Measurements from ENCODE around the gene ABLIM1. TPM values are rescaled to one million over a fixed set of nuclear protein-coding genes. Genes with fewer than 3 reads are reported as not detected.

The ABLIM1 gene
- total and polyA plus RNA-seq, 10 donors, result 11.0 to 59.4 (median 38.7) TPM

DNA sequence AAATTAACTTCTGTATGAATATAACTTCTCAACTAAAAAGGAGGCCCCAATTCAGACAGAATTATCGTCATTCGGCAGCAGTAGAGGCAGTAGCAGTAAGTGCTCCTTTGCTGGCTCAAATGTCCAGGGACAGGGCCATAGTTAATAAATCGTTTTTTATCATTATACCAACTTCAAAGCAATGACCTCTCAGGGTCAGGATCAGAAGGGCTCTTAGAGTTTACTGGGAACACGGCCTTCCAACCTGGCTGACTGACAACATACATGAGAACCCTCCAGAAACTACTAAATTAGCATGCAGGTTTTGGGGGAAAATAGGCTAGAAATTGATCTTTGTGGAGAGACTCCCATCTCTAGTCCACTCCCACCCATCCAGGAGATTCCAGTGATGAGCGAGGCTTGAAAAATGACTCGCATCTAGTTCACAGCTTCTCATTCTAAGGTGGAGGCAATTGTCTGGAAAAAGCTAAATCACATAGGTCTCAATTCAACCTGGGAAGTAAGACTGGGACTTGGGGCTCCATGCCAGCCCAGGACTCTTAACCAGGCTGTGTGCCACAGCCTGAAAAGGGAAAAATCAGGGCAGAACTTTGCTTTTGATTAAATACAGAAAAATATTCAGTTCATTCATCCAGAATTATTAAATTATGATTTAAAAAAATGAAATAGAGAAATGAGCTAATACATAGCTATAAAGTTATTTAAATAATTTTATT, 84.6 kb downstream of the ABLIM1 start:
- TF ChIP-seq POLR2AphosphoS5 (IDR thresholded peaks at IDR 0.05), result no peak
- no peak for TF ChIP-seq POLR2A (IDR thresholded peaks at IDR 0.05)
- TF ChIP-seq CTCF (IDR thresholded peaks at IDR 0.05 in 8 of 11, conservative IDR thresholded peaks at IDR 0.05 in 3 of 11), result no peak
- no peaks in the 10 kb centered on the region for H3K36me3 ChIP-seq
- 84 to 94% (median 87%) methylated on average over 6 of the region's 6 CpGs for WGBS, 5 donors
- DNase-seq, result no peak
- H3K27me3 ChIP-seq (replicated peaks in 1 of 7), result no peaks in the 10 kb centered on the region
- intact Hi-C loops (cut with DNase I; ENCODE audit: low total_unique reads), result no loop called here
- no peaks in the 10 kb centered on the region for H3K4me1 ChIP-seq
- H3K9me3 ChIP-seq, result no peaks in the 10 kb centered on the region
- H3K27ac ChIP-seq, result no peak overlapping the region
- H3K4me3 ChIP-seq, result no peak overlapping the region

GRCh38 chr10:114571316-114571999, 86.6 kb downstream of the ABLIM1 start:
- H3K4me3 ChIP-seq, result no peak overlapping the region
- WGBS, 5 donors, result 91 to 97% (median 95%) methylated on average over 12 of the region's 12 CpGs
- H3K9me3 ChIP-seq, result no peaks in the 10 kb centered on the region
- TF ChIP-seq POLR2AphosphoS5 (IDR thresholded peaks at IDR 0.05) (no peak), POLR2A (IDR thresholded peaks at IDR 0.05) (no peak), CTCF (IDR thresholded peaks at IDR 0.05 in 8 of 11, conservative IDR thresholded peaks at IDR 0.05 in 3 of 11) (no peak)
- no peaks in the 10 kb centered on the region for H3K4me1 ChIP-seq
- H3K27ac ChIP-seq, result no peak overlapping the region
- no peaks in the 10 kb centered on the region for H3K27me3 ChIP-seq (replicated peaks in 1 of 7)
- intact Hi-C loops (cut with DNase I; ENCODE audit: low total_unique reads), result no loop called here
- no peak for DNase-seq
- H3K36me3 ChIP-seq, result no peaks in the 10 kb centered on the region

DNA sequence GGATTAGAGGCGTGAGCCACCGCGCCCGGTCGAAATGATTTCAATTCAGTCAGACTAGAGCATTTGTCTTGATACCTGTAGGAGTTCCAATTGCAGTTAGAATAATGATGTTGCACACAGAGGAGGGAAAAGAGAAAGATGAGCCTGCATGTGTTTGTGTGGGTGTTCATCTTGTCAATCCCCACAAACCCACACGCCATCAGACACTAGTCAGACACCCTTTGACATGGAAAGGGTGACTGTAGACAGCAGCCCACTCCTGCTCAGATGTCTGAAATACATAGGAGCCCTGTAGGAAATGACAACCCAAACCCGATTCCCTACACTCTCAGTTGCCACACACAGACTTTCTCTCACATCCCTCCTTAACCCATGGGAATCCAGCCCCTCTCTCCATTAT, 92.0 kb downstream of the ABLIM1 start:
- H3K4me3 ChIP-seq, result no peak overlapping the region
- WGBS, 5 donors, result 91 to 96% (median 94%) methylated on average over 7 of the region's 7 CpGs
- intact Hi-C loops (cut with DNase I; ENCODE audit: low total_unique reads), result no loop called here
- no peak for DNase-seq
- H3K27ac ChIP-seq, result no peak overlapping the region
- TF ChIP-seq POLR2A (IDR thresholded peaks at IDR 0.05), result no peak
- TF ChIP-seq POLR2AphosphoS5 (IDR thresholded peaks at IDR 0.05), result no peak
- TF ChIP-seq CTCF (IDR thresholded peaks at IDR 0.05 in 8 of 11, conservative IDR thresholded peaks at IDR 0.05 in 3 of 11), result no peak
- no peaks in the 10 kb centered on the region for H3K27me3 ChIP-seq (replicated peaks in 1 of 7)
- H3K9me3 ChIP-seq, result no peaks in the 10 kb centered on the region
- no peaks in the 10 kb centered on the region for H3K36me3 ChIP-seq
- H3K4me1 ChIP-seq, result no peaks in the 10 kb centered on the region

GRCh38 chr10:114565066-114565465, 93.0 kb downstream of the ABLIM1 start:
- Histone ChIP-seq H3K4me1 (no peaks in the 10 kb centered on the region), H3K27me3 (replicated peaks in 1 of 7) (no peaks in the 10 kb centered on the region), H3K36me3 (no peaks in the 10 kb centered on the region), H3K4me3 (no peak overlapping the region), H3K27ac (no peak overlapping the region), H3K9me3 (no peaks in the 10 kb centered on the region)
- intact Hi-C loops (cut with DNase I; ENCODE audit: low total_unique reads), result no loop called here
- TF ChIP-seq CTCF (IDR thresholded peaks at IDR 0.05 in 8 of 11, conservative IDR thresholded peaks at IDR 0.05 in 3 of 11), result no peak
- TF ChIP-seq POLR2A (IDR thresholded peaks at IDR 0.05), result no peak
- no peak for TF ChIP-seq POLR2AphosphoS5 (IDR thresholded peaks at IDR 0.05)
- no peak for DNase-seq
